Thoracic aorta (tissue), 2 donors: Measurements from ENCODE around the gene MOB3B. TPM values are rescaled to one million over a fixed set of nuclear protein-coding genes. Genes with fewer than 3 reads are reported as not detected.

Experiments
- ATAC-seq: fragments of 150-250 bp; one replicate; pipeline ENCODE4 v1.8.0; 2017; ENCODE audit warnings: low read depth; ENCODE audit not compliant: insufficient number of reproducible peaks, low FRiP score
- DNase-seq: peaks from one replicate; pipeline ENCODE4 v3.0.0-alpha.2; 2020; ENCODE audit warnings: low spot score
- H3K27ac ChIP-seq, 2 donors: fragments of 200-600 bp; sonication (generic); 1 replicate in 1 of 2; 2 replicates in 1 of 2; pipeline ENCODE4 v1.5.1; 2016; ENCODE audit warnings: mild to moderate bottlenecking in 2 of 2, moderate library complexity in 2 of 2
- H3K27me3 ChIP-seq: fragments of 200-600 bp; sonication (generic); replicated peaks from 2 replicates; pipeline ENCODE4 v1.6.0; 2016; ENCODE audit warnings: mild to moderate bottlenecking; ENCODE audit not compliant: insufficient read depth
- H3K36me3 ChIP-seq: fragments of 200-600 bp; sonication (generic); one replicate; pipeline ENCODE4 v1.5.1; 2016
- H3K4me1 ChIP-seq, 2 donors: fragments of 200-600 bp; sonication (generic); 1 replicate in 1 of 2; 2 replicates in 1 of 2; pipeline versions ENCODE4 v1.5.1 to v1.6.0; 2016; ENCODE audit warnings: low read depth in 2 of 2, mild to moderate bottlenecking in 1 of 2; ENCODE audit not compliant: control insufficient read depth in 1 of 2
- H3K4me3 ChIP-seq: fragments of 200-600 bp; sonication (generic); 2 replicates; pipeline ENCODE4 v1.5.1; 2016; ENCODE audit warnings: mild to moderate bottlenecking
- H3K9me3 ChIP-seq: fragments of 200-600 bp; sonication (generic); 2 replicates; pipeline ENCODE4 v1.5.1; 2016
- total RNA-seq, 2 donors: library from RNA; depleted of rRNA; stranded (reverse); fragments of >200 nt; gene quantifications; one replicate each; pipeline versions ENCODE4 v1.1.0 to v1.2.3, GENCODE V29; 2016
- TF ChIP-seq, protein P1 (sequence below): fragments of 200-600 bp; sonication (generic); IDR thresholded peaks from one replicate; pipeline ENCODE4 v1.5.1; 2019; ENCODE audit warnings: antibody characterized with exemption

Gene MOB3B
- total RNA-seq, 2 donors from 2014 or later = 6.6 to 11.1 TPM

DNA sequence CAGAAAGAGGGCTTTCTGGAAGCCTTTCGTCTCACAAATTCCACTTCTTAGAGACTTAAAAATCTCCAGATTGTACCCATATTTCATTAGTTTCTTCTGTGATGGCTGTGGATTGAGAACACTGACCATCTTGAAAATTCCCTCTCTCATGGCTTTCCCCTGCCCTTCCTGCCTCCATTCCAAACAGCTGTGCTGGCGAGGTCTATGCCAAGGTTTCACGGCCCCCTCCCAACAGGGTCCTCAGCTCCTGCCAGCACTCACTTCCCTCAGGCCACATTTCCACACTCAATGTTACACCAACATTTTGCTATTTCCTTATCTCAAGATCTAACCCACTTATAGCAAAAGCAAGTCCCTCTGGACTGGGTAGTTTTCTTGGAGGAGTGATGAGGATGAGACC lies 192.4 kb downstream of the MOB3B start:
- Histone ChIP-seq H3K27me3 (no peaks in the 10 kb centered on the region), H3K4me3 (no peak overlapping the region), H3K36me3 (no peaks in the 10 kb centered on the region), H3K9me3 (no peaks in the 10 kb centered on the region), H3K4me1 (peaks cover 51 to 64% of the 10 kb centered on the region in 2 donors), H3K27ac (peak overlapping the region; percentile 74 to 77)
- TF ChIP-seq, protein P1, sequence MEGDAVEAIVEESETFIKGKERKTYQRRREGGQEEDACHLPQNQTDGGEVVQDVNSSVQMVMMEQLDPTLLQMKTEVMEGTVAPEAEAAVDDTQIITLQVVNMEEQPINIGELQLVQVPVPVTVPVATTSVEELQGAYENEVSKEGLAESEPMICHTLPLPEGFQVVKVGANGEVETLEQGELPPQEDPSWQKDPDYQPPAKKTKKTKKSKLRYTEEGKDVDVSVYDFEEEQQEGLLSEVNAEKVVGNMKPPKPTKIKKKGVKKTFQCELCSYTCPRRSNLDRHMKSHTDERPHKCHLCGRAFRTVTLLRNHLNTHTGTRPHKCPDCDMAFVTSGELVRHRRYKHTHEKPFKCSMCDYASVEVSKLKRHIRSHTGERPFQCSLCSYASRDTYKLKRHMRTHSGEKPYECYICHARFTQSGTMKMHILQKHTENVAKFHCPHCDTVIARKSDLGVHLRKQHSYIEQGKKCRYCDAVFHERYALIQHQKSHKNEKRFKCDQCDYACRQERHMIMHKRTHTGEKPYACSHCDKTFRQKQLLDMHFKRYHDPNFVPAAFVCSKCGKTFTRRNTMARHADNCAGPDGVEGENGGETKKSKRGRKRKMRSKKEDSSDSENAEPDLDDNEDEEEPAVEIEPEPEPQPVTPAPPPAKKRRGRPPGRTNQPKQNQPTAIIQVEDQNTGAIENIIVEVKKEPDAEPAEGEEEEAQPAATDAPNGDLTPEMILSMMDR = no peak
- no peak for DNase-seq
- no peak for ATAC-seq

DNA sequence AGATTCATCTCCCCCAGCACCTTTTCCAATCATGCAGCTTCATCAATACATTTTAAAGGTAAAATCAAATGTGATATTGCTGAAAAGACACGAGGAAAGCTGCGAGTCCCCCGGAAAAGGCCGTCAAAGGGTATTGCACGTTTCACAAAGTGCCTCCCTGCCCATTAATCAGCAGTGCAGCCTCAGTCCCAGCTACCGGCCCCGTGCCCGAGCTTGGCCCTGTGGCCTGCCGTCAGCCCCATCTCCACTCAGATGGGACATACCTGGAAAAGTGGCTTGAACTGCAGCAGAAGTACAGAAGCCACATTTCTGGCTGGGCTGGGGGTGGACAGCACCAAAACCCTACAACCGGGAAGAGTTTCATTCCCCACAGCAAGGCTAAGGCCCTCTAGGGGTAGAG lies 192.8 kb downstream of the MOB3B start:
- Histone ChIP-seq H3K9me3 (no peaks in the 10 kb centered on the region), H3K27ac (peak overlapping the region; percentile 74 to 77), H3K4me3 (no peak overlapping the region), H3K4me1 (peaks cover 47 to 60% of the 10 kb centered on the region in 2 donors), H3K27me3 (no peaks in the 10 kb centered on the region), H3K36me3 (no peaks in the 10 kb centered on the region)
- ATAC-seq (no peak), DNase-seq (no peak)
- TF ChIP-seq, protein P1 = no peak

DNA sequence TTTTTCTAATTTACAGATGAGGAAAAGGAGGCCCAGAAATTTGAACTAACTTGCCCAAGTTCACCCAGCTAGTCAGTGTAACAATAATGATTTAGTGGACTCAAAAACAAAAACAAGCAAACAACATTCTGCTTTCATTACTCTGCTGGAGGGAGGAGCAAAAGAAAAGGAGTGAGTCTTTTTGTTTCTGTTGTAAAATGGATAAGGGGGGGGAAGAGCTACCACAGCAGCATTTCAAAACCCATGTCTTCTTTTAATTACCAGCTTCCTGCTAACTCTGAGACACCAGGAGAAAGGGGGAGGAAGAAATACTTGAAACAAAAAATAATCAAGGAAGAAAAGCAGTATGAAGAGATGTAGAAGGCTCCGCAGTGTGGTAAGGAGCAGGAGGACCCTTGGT lies 193.5 kb downstream of the MOB3B start:
- H3K27me3 ChIP-seq = no peaks in the 10 kb centered on the region
- no peak overlapping the region for H3K27ac ChIP-seq
- TF ChIP-seq, protein P1 = no peak
- H3K4me3 ChIP-seq = no peak overlapping the region
- H3K36me3 ChIP-seq = no peaks in the 10 kb centered on the region
- ATAC-seq (no peak), DNase-seq (no peak)
- no peaks in the 10 kb centered on the region for H3K9me3 ChIP-seq
- peaks cover 40 to 53% of the 10 kb centered on the region in 2 donors for H3K4me1 ChIP-seq

DNA sequence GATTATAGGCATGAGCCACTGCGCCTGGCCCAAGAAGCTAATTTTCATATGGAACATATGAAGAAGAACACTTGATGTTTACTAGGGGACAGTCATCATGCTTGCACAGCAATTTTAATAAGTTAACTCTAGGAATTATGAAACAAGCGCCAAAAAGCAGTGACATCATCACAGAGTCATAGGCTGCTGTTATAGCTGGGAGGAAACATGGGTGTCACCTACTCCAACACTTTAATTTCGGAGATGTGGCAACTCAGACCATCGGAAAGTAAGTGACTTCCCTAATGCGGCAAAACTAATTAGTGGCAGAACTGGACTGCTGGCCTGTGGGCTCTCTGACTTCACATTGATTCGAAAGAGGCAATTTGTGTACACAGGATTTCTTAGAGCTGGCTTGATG lies 194.5 kb downstream of the MOB3B start:
- no peak overlapping the region for H3K27ac ChIP-seq
- H3K9me3 ChIP-seq = no peaks in the 10 kb centered on the region
- no peaks in the 10 kb centered on the region for H3K36me3 ChIP-seq
- no peak for ATAC-seq
- H3K4me3 ChIP-seq = no peak overlapping the region
- peaks cover 30 to 43% of the 10 kb centered on the region in 2 donors for H3K4me1 ChIP-seq
- no peak for DNase-seq
- TF ChIP-seq, protein P1 = no peak
- no peaks in the 10 kb centered on the region for H3K27me3 ChIP-seq

DNA sequence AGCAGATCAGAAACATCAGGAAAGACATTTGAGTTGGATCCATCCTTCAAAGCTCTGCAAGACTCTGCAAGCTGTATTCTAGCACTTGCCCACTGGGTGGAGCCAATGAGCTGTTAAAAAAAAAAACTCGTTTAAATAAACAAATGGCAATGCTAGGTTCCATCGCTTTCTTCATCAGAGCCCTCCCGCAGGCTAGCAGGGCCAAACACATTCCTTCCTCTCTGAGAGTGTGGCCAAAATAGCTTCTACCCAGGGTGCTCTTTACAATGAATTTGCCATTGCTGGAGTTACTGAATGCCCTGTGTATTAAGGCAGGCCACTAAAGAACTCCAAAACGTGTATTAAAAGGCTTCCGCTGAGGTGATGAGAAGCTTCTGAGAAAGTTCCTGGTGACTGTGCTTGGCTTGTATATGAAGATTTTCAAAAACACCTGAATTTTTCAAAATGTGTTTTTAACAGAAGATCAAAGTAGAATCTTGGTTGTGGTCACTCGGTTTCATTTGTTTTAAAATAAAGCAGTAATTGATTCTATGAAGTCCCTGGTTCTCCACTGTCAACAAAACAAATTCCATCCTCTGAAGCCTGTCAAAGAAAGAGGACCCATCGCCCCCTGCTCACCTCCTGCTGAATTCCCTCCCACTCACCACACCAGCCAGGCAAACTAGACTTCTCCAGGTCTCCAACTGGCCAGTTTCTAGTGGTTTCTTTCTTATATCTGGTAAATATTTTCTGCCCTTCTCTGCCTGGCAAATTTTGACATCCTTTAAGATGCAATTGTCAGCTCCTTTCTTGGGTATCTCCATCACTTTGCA lies 196.2 kb downstream of the MOB3B start:
- DNase-seq (peak; percentile 24), ATAC-seq (peak; percentile 36)
- TF ChIP-seq, protein P1 = peak; percentile 89
- Histone ChIP-seq H3K9me3 (no peaks in the 10 kb centered on the region), H3K36me3 (no peaks in the 10 kb centered on the region), H3K27ac (no peak overlapping the region), H3K27me3 (no peaks in the 10 kb centered on the region), H3K4me3 (no peak overlapping the region), H3K4me1 (peaks cover 15 to 28% of the 10 kb centered on the region in 2 donors)
